ENCODE results near the gene STK32C. TPM values are rescaled to one million over a fixed set of nuclear protein-coding genes. Genes with fewer than 3 reads are reported as not detected.
"Not testable (repeated sequence)": the region's sequence is repeated elsewhere in the genome, so short reads cannot be mapped to it uniquely, and the experiment has no call there.

Gene STK32C
- total RNA-seq, 2 donors from 2014 or later = 2.6 to 3.7 TPM

GRCh38 chr10:132272231-132272971 lies 35.3 kb downstream of the STK32C start:
- no peak for TF ChIP-seq CTCF (IDR thresholded peaks at IDR 0.05)
- Histone ChIP-seq H3K27me3 (no peaks in the 10 kb centered on the region), H3K4me1 (no peaks in the 10 kb centered on the region), H3K27ac (no peak overlapping the region), H3K9me3 (no peaks in the 10 kb centered on the region), H3K36me3 (no peaks in the 10 kb centered on the region), H3K4me3 (no peak overlapping the region)
- no peak for DNase-seq (ENCODE audit: low spot score)

- TF ChIP-seq CTCF (IDR thresholded peaks at IDR 0.05) = no peak
- H3K27ac ChIP-seq = no peak overlapping the region
- H3K9me3 ChIP-seq = no peaks in the 10 kb centered on the region
Observed at GRCh38 chr10:132271458-132272230, 36.1 kb downstream of the STK32C start.

GRCh38 chr10:132270721-132271457 lies 36.9 kb downstream of the STK32C start:
- TF ChIP-seq CTCF (IDR thresholded peaks at IDR 0.05) = no peak
- Histone ChIP-seq H3K27ac (no peak overlapping the region), H3K36me3 (no peaks in the 10 kb centered on the region), H3K27me3 (no peaks in the 10 kb centered on the region), H3K4me1 (peaks cover 0 to 8% of the 10 kb centered on the region in 2 donors), H3K9me3 (no peaks in the 10 kb centered on the region), H3K4me3 (no peak overlapping the region)
- DNase-seq (ENCODE audit: low spot score) = no peak

More at GRCh38 chr10:132271458-132272230, 36.1 kb downstream of the STK32C start:
- DNase-seq (ENCODE audit: low spot score) = no peak
- peaks cover 0 to 3% of the 10 kb centered on the region in 2 donors for H3K4me1 ChIP-seq
- H3K27me3 ChIP-seq = no peaks in the 10 kb centered on the region
- no peak overlapping the region for H3K4me3 ChIP-seq
- H3K36me3 ChIP-seq = no peaks in the 10 kb centered on the region

GRCh38 chr10:132270256-132270655 lies 37.5 kb downstream of the STK32C start:
- no peak overlapping the region for H3K27ac ChIP-seq
- no peak for TF ChIP-seq CTCF (IDR thresholded peaks at IDR 0.05)
- H3K27me3 ChIP-seq = no peaks in the 10 kb centered on the region
- peaks cover 0 to 8% of the 10 kb centered on the region in 2 donors for H3K4me1 ChIP-seq
- no peak overlapping the region for H3K4me3 ChIP-seq
- H3K9me3 ChIP-seq = no peaks in the 10 kb centered on the region
- H3K36me3 ChIP-seq = no peaks in the 10 kb centered on the region
- DNase-seq (ENCODE audit: low spot score) = no peak

- Histone ChIP-seq H3K4me3 (no peak overlapping the region), H3K27ac (no peak overlapping the region), H3K36me3 (no peaks in the 10 kb centered on the region), H3K4me1 (peaks cover 0 to 9% of the 10 kb centered on the region in 2 donors), H3K27me3 (no peaks in the 10 kb centered on the region), H3K9me3 (no peaks in the 10 kb centered on the region)
- TF ChIP-seq CTCF (IDR thresholded peaks at IDR 0.05) = no peak
- no peak for DNase-seq (ENCODE audit: low spot score)
Observed at GRCh38 chr10:132269266-132270230, 38.2 kb downstream of the STK32C start.

GRCh38 chr10:132267916-132268315 lies 39.8 kb downstream of the STK32C start:
- H3K4me3 ChIP-seq; H3K36me3 ChIP-seq; H3K27me3 ChIP-seq; H3K27ac ChIP-seq; H3K9me3 ChIP-seq; DNase-seq (ENCODE audit: low spot score): not testable (repeated sequence)
- peaks cover 0 to 14% of the 10 kb centered on the region in 2 donors for H3K4me1 ChIP-seq
